HG03521 (cell line): ENCODE results near the gene LIPC.

Experiments
- ATAC-seq: cut with Tn5 transposase; IDR thresholded peaks from one replicate; pipeline ENCODE4 v1.9.1; 2021; ENCODE audit warnings: mild to moderate bottlenecking, moderate library complexity; ENCODE audit not compliant: unreplicated experiment

The LIPC gene

DNA sequence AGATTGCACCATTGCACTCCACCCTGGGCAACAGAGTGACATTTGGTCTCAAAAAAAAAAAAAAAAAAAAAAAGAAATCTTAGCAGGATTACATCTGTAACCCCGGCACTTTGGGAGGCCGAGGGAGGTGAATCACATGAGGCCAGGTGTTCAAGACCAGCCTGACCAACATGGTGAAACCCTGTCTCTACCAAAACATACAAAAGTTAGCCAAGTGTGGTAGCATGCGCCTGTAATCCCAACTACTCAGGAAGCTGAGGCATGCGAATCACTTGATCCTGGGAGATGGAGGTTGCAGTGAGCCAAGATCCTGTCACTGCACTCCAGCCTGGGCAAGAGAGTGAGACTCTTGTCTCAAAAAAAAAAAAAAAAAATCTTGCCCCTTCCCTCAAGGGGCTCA is 40.4 kb downstream of the LIPC start:
- no peak for ATAC-seq

GRCh38 chr15:58472821-58473581 is 41.2 kb downstream of the LIPC start:
- ATAC-seq, result no peak

DNA sequence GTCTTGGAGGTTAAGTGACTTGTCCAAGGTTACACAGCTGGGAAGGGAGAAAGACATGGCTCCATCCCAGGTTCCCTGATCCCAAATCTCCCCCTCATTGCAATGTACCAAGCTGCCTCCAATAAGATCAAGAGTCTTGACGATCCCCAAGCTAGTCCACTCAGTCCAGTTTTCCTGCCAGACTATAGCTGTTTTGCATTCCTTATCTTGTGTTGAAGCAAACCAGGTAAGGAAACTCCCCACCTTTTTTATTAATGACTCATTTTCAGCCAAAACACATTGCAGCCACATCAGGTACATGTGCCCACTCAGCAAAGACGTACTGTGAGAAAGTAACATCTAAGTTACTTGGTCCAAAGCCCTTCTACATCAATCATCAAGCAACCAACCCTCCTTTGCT is 41.9 kb downstream of the LIPC start:
- ATAC-seq, result no peak

GRCh38 chr15:58474741-58475323 is 43.0 kb downstream of the LIPC start:
- ATAC-seq, result no peak

GRCh38 chr15:58475573-58476524 is 44.1 kb downstream of the LIPC start:
- ATAC-seq, result no peak

DNA sequence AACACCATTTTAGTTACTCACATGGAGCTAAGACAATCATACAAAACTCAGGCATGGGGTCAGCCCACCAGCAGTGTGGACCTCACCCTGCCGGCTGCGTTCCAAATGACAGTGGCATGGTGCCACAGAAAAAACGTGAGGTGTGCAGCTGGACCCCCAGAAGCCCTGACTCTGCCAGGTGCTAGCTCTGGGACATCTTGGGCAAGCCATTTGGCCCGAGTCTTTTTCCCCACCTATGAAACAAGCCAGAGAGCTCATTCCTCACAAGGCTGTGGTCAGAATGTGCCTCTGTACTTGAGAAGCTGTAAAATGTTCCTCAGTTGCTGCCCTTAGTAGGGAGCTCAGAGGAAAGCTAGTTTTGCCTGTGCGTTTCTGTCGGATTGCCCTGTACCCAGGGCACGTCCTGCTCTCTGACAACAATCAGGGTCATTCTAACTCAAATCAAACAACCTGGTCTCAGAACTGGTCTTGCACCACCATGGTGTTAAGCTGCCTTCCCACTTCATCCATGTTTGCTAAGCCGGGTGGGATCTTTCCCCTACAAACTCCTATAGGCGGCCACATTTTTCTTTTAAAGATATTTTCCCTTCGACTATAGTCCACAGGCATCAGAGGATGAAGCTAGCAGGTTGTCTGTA is 44.9 kb downstream of the LIPC start:
- ATAC-seq, result no peak

- ATAC-seq, result no peak
These were observed 45.4 kb downstream of the LIPC start for GRCh38 chr15:58477170-58477569.

DNA sequence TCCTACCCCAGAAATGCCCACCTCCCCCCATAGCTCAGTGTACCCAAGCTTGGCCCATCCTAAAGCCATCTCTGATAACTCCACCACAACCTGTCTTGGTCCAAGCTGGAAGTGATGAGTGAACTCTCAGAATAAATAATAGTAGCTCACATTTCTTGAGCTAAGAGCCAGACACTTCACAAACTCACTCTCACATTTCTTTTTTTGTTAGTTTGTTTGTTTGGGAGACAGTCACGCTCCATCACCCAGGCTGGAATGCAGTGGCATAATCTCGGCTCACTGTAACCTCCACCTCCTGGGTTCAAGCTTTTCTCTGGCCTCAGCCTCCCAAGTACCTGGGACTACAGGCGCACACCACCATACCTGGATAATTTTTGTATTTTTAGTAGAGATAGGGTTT is 46.2 kb downstream of the LIPC start:
- no peak for ATAC-seq

DNA sequence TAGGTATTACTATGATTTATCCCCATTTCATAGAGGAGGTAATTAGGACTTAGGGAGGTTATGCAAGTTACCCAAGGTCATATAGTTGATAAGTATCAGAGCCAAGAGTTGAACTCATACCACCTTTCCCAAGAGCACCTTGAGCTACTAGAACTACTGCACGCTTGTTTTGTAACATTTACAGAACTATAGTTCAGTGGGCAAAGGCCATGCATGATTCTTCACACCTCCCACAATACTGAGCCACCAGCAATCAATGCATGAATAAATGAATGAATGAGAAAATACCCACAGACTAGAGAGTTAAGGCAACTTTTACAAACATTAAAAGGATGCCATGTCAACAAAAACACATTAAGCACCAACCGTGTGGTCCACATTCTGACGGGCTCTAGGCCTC is 46.8 kb downstream of the LIPC start:
- no peak for ATAC-seq

GRCh38 chr15:58479941-58480340 is 48.1 kb downstream of the LIPC start:
- ATAC-seq, result no peak

DNA sequence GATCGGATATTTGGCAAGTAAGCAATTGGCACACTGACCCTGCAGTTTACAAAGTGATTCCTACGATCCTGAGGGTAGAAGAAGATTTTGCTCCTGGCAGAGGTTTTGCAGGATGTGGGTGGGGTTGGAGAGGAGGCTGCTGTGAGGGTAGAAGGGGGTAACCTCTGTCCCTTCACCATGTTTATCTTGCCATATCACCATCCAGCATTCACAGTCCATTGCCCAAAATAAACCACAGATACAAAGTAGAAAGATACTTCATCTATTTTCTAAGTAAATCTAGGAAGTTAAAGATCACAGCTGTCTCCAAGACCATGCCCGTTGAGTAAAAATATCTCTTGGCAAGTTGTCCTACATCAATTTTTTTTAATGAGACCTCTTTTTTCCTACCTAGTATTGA is 51.6 kb downstream of the LIPC start:
- ATAC-seq, result no peak

DNA sequence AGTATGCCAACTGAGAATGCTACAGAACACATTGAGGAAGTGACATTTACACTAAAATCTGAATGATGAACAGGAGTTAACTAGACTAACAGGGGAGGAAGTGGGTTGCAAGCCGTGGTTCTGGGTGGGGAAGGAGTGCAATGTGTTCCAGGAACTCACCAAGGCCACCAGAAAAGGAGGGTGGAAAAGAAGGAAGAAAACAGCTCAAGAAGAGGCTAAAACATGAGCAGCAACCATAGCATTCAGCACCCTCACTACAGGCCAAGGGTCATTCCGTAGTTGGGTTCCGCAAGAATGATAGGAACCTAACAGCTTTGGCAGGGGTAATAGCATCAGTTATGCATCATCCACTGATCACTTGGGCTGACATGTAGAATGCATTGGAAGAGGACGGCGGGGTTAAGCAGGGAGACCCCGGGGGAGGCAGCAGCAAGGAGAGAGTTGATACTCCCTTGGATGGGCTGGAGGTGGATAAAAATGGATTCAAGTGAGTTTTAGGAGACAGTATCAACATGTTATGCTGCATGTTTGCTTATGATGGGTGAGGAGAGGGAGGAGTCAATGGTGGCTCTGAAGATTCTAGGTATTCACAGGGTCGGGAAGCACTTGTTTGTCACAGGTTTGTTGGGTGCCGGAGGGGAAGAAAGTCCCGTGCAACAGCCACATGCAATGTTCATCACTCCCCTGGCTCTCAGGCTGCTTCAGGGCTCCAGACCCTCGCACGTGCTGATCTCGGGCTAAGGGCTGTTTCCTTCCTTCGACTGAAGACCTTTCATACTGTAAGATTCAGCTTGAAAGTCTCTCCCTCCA is 53.2 kb downstream of the LIPC start:
- no peak for ATAC-seq

DNA sequence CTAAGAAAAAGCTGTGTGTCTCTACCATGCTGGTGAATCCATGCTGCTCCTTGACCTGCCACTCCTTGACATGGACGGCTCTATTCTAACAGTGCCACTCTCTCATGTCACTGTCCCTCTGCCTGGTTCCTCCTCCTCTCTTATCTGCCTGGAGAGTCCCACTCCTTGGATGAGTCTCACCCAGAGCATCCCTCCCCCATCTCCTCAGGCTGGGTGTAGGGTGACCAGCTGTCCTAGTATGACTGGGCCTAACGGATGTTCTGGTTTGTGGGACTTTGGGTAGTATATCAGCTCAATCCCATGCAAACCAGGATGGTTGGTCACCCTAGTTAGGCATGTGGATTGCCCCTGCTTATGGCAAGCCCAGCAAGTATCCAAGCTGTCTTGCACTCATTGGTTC is 54.3 kb downstream of the LIPC start:
- ATAC-seq, result no peak

DNA sequence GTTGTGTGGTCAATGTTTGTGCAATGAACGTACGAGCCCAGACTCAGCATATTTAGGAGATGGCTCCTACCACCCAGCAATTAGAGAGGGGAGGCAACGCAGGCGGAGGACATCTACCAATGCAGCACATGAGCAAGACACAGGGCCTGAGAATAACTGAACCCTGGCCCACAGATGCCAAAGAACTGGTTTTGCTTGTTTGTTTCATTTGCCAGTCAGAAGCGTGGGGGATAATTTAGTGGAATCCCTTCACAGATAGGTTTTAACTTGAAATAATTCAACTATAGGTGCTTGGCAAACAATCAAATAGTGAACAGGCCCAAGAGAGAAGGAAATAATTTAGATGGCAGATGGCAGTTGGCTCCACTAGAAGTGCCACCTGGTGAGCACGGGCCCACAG is 54.8 kb downstream of the LIPC start:
- no peak for ATAC-seq

DNA sequence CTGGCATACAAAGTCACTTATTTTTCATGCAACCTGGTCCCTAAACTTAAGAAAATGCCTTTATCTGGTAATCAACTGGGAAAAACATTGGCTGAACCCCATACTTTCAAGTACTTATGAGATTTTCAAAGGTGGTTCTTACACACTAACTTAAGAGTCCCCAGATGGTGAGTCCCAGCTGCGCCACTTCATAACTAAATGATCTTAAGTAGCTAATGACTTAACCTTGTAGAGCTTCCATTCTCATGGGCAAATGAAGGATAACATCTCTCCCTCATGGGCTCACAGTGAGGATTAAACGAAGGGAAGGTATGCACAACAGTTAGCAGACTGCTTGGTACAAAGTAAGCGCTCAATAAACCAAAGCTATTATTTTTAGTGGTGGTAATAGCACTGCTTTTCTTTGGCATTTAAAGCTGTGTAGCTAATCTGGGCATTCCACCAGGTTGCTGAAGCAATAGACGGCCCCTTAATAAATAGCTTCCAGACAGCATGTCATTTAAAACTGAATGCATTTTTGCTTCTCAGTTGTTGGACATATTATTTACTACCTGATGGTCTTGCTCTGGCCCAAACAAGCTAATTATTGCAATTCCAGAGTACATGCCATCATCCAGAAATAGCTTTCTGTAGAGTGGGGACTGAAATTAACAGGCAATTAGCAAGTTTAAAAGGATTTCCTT is 55.4 kb downstream of the LIPC start:
- no peak for ATAC-seq

DNA sequence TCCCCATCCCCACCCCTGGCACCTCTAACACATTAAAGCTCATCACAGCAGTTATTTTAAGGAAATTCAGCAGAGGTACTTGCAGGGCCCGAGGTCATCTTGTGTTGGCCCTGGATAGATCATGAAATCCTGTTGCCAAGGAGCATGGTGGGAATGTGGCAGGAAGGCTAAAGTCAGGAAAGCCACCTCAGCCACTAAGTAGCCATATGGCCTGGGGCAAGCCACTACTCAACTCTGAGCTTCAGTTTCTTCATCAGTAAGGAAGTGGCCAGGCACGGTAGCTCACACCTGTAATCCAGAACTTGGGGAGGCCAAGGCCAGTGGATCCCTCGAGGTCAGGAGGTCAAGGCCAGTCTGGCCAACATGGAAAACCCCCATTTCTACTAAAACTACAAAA is 55.9 kb downstream of the LIPC start:
- ATAC-seq, result no peak

DNA sequence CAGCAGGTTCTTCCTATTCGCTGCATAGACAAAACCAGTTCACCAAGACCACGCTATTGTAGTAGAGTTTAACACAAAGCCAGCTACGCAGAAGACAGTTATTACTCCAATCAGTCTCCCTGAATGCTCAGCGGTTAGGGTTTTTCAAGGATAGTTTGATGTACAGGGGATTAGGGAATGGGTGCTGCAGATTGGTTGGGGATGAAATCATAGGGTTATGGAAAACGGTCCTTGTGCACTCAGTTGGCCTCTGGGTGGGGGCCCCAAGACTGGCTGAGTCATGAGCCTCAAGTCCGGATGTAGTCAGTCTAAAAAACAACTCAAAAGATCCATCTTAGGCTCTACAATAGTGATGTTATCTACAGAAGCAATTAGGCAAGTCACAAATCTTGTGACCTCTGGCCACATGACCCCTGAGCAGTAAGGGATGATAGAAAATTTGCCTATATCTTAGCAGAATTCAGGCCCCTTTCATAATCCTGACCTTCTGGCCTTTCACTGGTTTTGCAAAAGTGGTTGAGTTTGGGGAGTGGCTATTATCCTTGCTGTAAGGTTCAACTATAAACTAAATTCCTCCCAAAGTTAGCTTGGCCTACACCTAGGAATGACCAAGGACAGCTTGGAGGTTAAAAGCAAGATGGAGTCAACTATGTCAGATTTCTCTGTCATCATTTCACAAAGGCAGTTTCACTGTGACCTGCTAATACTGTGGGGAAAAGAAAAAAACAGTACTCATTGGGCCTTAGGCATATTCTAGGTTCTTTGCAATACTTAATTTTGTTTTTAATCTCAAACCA is 57.7 kb downstream of the LIPC start:
- ATAC-seq, result no peak

- no peak for ATAC-seq
These were observed 58.5 kb downstream of the LIPC start for GRCh38 chr15:58490086-58490887.
